Measurements from ENCODE around the gene LCOR.
"Not testable (repeated sequence)": the region's sequence is repeated elsewhere in the genome, so short reads cannot be mapped to it uniquely, and the experiment has no call there.

Gene LCOR

GRCh38 chr10:96943161-96943560 is 111.1 kb downstream of the LCOR start:
- not testable (repeated sequence) for DNase-seq

- no peak for DNase-seq
These were observed 114.9 kb downstream of the LCOR start for GRCh38 chr10:96947036-96947435.

- no peak for DNase-seq
These were observed 117.1 kb downstream of the LCOR start for GRCh38 chr10:96949039-96949683.

GRCh38 chr10:96951954-96952353 is 119.9 kb downstream of the LCOR start:
- DNase-seq: no peak

- DNase-seq: no peak
These were observed 123.7 kb downstream of the LCOR start for GRCh38 chr10:96955794-96956193.

- no peak for DNase-seq
These were observed 126.0 kb downstream of the LCOR start for GRCh38 chr10:96958071-96958470.

GRCh38 chr10:96959733-96960132 is 127.6 kb downstream of the LCOR start:
- no peak for DNase-seq

- DNase-seq: no peak
These were observed 128.8 kb downstream of the LCOR start for GRCh38 chr10:96960872-96961271.

GRCh38 chr10:96964131-96964530 is 132.0 kb downstream of the LCOR start:
- no peak for DNase-seq

- no peak for DNase-seq
These were observed 135.7 kb downstream of the LCOR start for GRCh38 chr10:96967847-96968246.

GRCh38 chr10:96968682-96969423 is 136.8 kb downstream of the LCOR start:
- no peak for DNase-seq

- DNase-seq: no peak
These were observed 139.2 kb downstream of the LCOR start for GRCh38 chr10:96971324-96971723.

- no peak for DNase-seq
These were observed 140.2 kb downstream of the LCOR start for GRCh38 chr10:96972264-96972663.

- no peak for DNase-seq
These were observed 142.0 kb downstream of the LCOR start for GRCh38 chr10:96973809-96974747.

- no peak for DNase-seq
These were observed 143.0 kb downstream of the LCOR start for GRCh38 chr10:96975136-96975535.

GRCh38 chr10:96978621-96979154 is 146.6 kb downstream of the LCOR start:
- DNase-seq: no peak

- DNase-seq: no peak
These were observed 150.2 kb downstream of the LCOR start for GRCh38 chr10:96982149-96982930.

GRCh38 chr10:96984541-96985131 is 152.5 kb downstream of the LCOR start:
- DNase-seq: no peak

- DNase-seq: no peak
These were observed 154.2 kb downstream of the LCOR start for GRCh38 chr10:96986200-96986856.

GRCh38 chr10:96987141-96987841 is 155.2 kb downstream of the LCOR start:
- DNase-seq: no peak

GRCh38 chr10:96987842-96988175 is 155.7 kb downstream of the LCOR start:
- DNase-seq: no peak
